Hepatocyte (in vitro differentiated cells): ENCODE measurements around the gene ZMPSTE24. TPM values are rescaled to one million over a fixed set of nuclear protein-coding genes. Genes with fewer than 3 reads are reported as not detected.

Source experiments
- DNase-seq: peaks from one replicate; pipeline ENCODE4 v3.0.0-alpha.2; 2016; ENCODE audit warnings: low spot score
- H2AFZ ChIP-seq: fragments of 200-600 bp; sonication (generic); 2 replicates; pipeline ENCODE4 v1.6.0; 2016; ENCODE audit warnings: antibody characterized with exemption, mild to moderate bottlenecking
- H3K27ac ChIP-seq: fragments of 200-600 bp; sonication (generic); 2 replicates; pipeline ENCODE4 v1.5.1; 2016; ENCODE audit warnings: mild to moderate bottlenecking
- H3K27me3 ChIP-seq: fragments of 200-600 bp; sonication (generic); 2 replicates; pipeline ENCODE4 v1.6.1; 2016
- H3K36me3 ChIP-seq: fragments of 200-600 bp; sonication (generic); replicated peaks from 2 replicates; pipeline ENCODE4 v1.5.1; 2016; ENCODE audit warnings: low read depth; ENCODE audit not compliant: insufficient read depth
- H3K4me1 ChIP-seq: fragments of 200-600 bp; sonication (generic); 2 replicates; pipeline ENCODE4 v1.5.1; 2016; ENCODE audit warnings: mild to moderate bottlenecking, moderate library complexity; ENCODE audit not compliant: insufficient read depth
- H3K4me2 ChIP-seq: fragments of 200-600 bp; sonication (generic); 2 replicates; pipeline ENCODE4 v1.6.0; 2016
- H3K4me3 ChIP-seq: fragments of 200-600 bp; sonication (generic); 2 replicates; pipeline ENCODE4 v1.5.1; 2016; ENCODE audit warnings: mild to moderate bottlenecking
- H3K79me2 ChIP-seq: fragments of 200-600 bp; sonication (generic); 2 replicates; pipeline ENCODE4 v1.6.0; 2017; ENCODE audit warnings: mild to moderate bottlenecking
- H3K9me2 ChIP-seq: fragments of 200-600 bp; sonication (generic); replicated peaks from 2 replicates; pipeline ENCODE4 v1.6.0; 2017; ENCODE audit warnings: mild to moderate bottlenecking; ENCODE audit not compliant: insufficient read depth
- H3K9me3 ChIP-seq: fragments of 200-600 bp; sonication (generic); 2 replicates; pipeline ENCODE4 v1.5.1; 2016; ENCODE audit warnings: low read depth, mild to moderate bottlenecking
- H4K20me1 ChIP-seq: fragments of 200-600 bp; sonication (generic); 2 replicates; pipeline ENCODE4 v1.6.0; 2016; ENCODE audit warnings: mild to moderate bottlenecking; ENCODE audit not compliant: insufficient read depth, poor library complexity, severe bottlenecking
- EZH2 ChIP-seq: fragments of 200-600 bp; sonication (generic); IDR thresholded peaks from 2 replicates; pipeline ENCODE4 v1.6.1; 2016; ENCODE audit warnings: antibody characterized with exemption, mild to moderate bottlenecking, borderline replicate concordance
- EZH2phosphoT487 ChIP-seq: fragments of 200-600 bp; sonication (generic); IDR thresholded peaks from one replicate; pipeline ENCODE4 v1.6.1; 2018; ENCODE audit warnings: antibody characterized with exemption, mild to moderate bottlenecking, low read depth, moderate library complexity; ENCODE audit not compliant: unreplicated experiment, severe bottlenecking
- whole genome bisulfite sequencing: methylation state at CpG from one replicate; pipeline ENCODE4 v1.1.6; 2016; ENCODE audit warnings: low lambda C conversion rate; ENCODE audit errors: missing lambda C conversion rate; 5-methylcytosine and 5-hydroxymethylcytosine counted together
- polyA plus RNA-seq: library from polyadenylated mRNA; unstranded; fragments of >200 nt; fragmentation: Nextera tagmentation; extraction: Ambion mirVana; gene quantifications from 2 replicates; pipeline ENCODE4 v1.2.1, GENCODE V29; 2016
- total RNA-seq: library from RNA; depleted of rRNA; stranded (reverse); fragments of >200 nt; gene quantifications from 2 replicates; pipeline ENCODE4 v1.2.3, GENCODE V29; 2014
- TF ChIP-seq, protein P1 (sequence below): fragments of 200-600 bp; sonication (generic); IDR thresholded peaks from 2 replicates; pipeline ENCODE4 v1.5.1; 2016; ENCODE audit warnings: antibody characterized with exemption, mild to moderate bottlenecking; ENCODE audit not compliant: poor library complexity

ZMPSTE24 gene
- total and polyA plus RNA-seq, 2 experiments from 2014 or later, result 35.6 to 56.1 TPM

DNA sequence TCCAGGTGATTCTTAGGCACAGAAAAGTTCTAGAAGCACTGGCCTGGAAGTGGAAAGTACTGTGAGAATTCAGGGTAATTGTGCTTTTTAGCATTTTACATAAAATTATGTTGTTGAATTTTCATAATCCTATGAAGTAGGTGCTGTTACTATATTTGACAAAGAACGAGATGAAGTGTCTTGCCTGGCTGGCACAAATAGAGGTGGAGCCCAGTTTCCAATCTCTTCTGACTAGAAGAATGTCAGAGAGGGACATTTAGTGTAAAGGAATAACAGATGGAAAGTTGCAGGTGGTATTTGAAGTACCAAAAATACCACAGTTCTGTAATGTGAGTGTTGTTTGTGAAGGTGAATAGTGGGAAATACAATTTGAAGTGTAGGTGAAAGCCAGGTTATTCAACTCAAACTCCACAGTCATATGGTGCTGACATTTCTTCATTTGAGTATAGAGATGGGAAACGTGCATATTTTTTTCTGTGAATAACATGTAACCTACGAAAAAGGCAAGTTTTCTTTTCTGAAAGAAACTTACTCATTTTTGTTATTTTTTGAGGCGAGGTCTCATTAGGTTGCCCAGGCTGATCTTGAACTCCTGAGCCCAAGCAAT is 13.8 kb upstream of the ZMPSTE24 start:
- Histone ChIP-seq H2AFZ (no peak overlapping the region), H3K27ac (no peak overlapping the region), H4K20me1 (no peaks in the 10 kb centered on the region), H3K4me2 (no peak overlapping the region), H3K4me1 (peaks cover 9% of the 10 kb centered on the region), H3K36me3 (no peaks in the 10 kb centered on the region), H3K4me3 (no peak overlapping the region), H3K79me2 (no peaks in the 10 kb centered on the region), H3K9me2 (no peaks in the 10 kb centered on the region), H3K27me3 (no peaks in the 10 kb centered on the region), H3K9me3 (no peaks in the 10 kb centered on the region)
- DNase-seq, result no peak
- TF ChIP-seq EZH2phosphoT487 (no peak), EZH2 (no peak)
- TF ChIP-seq, protein P1, sequence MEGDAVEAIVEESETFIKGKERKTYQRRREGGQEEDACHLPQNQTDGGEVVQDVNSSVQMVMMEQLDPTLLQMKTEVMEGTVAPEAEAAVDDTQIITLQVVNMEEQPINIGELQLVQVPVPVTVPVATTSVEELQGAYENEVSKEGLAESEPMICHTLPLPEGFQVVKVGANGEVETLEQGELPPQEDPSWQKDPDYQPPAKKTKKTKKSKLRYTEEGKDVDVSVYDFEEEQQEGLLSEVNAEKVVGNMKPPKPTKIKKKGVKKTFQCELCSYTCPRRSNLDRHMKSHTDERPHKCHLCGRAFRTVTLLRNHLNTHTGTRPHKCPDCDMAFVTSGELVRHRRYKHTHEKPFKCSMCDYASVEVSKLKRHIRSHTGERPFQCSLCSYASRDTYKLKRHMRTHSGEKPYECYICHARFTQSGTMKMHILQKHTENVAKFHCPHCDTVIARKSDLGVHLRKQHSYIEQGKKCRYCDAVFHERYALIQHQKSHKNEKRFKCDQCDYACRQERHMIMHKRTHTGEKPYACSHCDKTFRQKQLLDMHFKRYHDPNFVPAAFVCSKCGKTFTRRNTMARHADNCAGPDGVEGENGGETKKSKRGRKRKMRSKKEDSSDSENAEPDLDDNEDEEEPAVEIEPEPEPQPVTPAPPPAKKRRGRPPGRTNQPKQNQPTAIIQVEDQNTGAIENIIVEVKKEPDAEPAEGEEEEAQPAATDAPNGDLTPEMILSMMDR, result no peak
- 86% methylated on average over 4 of the region's 4 CpGs for WGBS

DNA sequence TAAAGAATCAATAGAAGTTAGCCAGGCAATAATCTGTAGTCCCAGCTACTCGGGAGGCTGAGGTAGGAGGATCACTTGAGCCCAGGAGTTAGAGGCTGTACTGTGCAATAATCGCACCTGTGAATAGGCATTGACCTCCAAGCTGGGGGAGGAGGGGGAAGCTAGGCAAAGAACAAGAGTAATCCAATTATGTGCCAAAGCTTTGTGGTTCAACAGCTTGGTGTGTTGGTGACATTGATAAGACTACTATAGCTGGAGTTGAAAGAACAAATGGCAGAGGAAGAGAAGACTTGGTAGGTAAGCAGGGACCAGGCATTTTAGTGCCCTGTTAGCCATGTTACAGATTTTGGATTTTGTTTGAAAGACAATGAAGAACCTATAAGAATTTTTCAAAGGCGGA is 12.3 kb upstream of the ZMPSTE24 start:
- H3K79me2 ChIP-seq, result no peaks in the 10 kb centered on the region
- no peaks in the 10 kb centered on the region for H3K36me3 ChIP-seq
- no peak for TF ChIP-seq EZH2phosphoT487
- peaks cover 9% of the 10 kb centered on the region for H3K4me1 ChIP-seq
- H2AFZ ChIP-seq, result no peak overlapping the region
- no peak for DNase-seq
- H3K9me3 ChIP-seq, result no peaks in the 10 kb centered on the region
- H3K27me3 ChIP-seq, result no peaks in the 10 kb centered on the region
- no peaks in the 10 kb centered on the region for H3K9me2 ChIP-seq
- H3K4me2 ChIP-seq, result no peak overlapping the region
- H3K27ac ChIP-seq, result no peak overlapping the region
- no peak overlapping the region for H3K4me3 ChIP-seq
- 96% methylated on average over 3 of the region's 3 CpGs for WGBS
- H4K20me1 ChIP-seq, result no peaks in the 10 kb centered on the region

DNA sequence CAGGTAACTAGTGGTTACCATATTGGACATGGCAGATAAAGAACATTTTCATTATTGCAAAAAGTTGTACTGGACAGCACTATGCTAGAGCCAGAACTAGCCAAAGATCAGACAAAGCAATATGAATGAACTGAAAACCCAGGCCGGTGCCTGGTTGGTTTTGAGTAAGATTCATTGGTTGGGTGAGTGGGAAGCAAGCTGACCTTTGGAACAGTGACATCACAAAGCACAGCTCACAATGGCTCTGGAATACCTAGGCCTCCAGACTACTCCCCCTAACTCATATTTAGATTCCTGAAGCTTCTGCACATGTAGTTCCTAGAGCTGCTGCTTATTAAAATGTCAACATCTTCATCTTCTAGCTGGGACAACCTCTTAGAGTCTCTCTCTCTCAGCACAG is 10.4 kb upstream of the ZMPSTE24 start, which contains the start of gene TMCO2:
Gene TMCO2 (plus strand): TSS at position 283 of the 400 bp plus-strand sequence. CDS start 57 bp downstream, at position 340.
- no peaks in the 10 kb centered on the region for H3K9me2 ChIP-seq
- H2AFZ ChIP-seq, result no peak within 1 kb of the TSS
- H3K36me3 ChIP-seq, result no peaks in the 10 kb centered on the region
- H3K4me1 ChIP-seq, result peaks cover 9% of the 10 kb centered on the region
- H3K4me2 ChIP-seq, result no peak within 1 kb of the TSS
- H3K9me3 ChIP-seq, result no peaks in the 10 kb centered on the region
- no peaks in the 10 kb centered on the region for H4K20me1 ChIP-seq
- no peaks in the 10 kb centered on the region for H3K79me2 ChIP-seq
- DNase-seq, result peak; percentile 66
- no peaks in the 10 kb centered on the region for H3K27me3 ChIP-seq
- TF ChIP-seq, protein P1, result no peak
- TF ChIP-seq EZH2phosphoT487 (no peak), EZH2 (no peak)
- 60% methylated on average over 1 of the region's 1 CpG for WGBS
- no peak within 1 kb of the TSS for H3K4me3 ChIP-seq
- peak within 1 kb of the TSS; percentile 57 for H3K27ac ChIP-seq

DNA sequence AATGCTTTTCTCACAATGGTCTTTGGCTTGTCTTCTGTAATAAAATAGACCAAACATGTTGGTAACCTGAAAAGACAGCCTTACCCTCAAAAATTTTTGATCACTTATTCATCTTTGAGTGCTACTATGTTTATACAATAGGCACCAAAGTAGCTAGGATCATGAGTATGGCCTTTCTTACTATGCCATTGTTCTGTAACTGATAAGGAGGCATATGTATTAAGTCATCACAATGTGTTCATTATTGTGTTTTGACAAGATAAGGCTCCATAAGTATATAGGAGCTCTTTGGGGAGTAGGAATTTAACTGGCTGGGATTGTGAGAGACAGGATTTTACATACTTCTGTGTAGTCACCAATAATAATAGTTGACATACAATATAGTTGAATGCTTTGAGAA is 9.6 kb upstream of the ZMPSTE24 start:
- Histone ChIP-seq H3K9me2 (no peaks in the 10 kb centered on the region), H3K79me2 (no peaks in the 10 kb centered on the region), H3K9me3 (no peaks in the 10 kb centered on the region), H3K4me1 (peaks cover 9% of the 10 kb centered on the region), H3K27ac (peak overlapping the region; percentile 37), H3K4me3 (no peak overlapping the region), H2AFZ (no peak overlapping the region), H3K27me3 (no peaks in the 10 kb centered on the region), H3K4me2 (no peak overlapping the region), H3K36me3 (no peaks in the 10 kb centered on the region), H4K20me1 (no peaks in the 10 kb centered on the region)
- TF ChIP-seq EZH2, result no peak
- no peak for DNase-seq
